Renal cortex interstitium (tissue), 11 donors: ENCODE results near the gene NT5DC2. TPM values are rescaled to one million over a fixed set of nuclear protein-coding genes. Genes with fewer than 3 reads are reported as not detected.
"Not testable (repeated sequence)": the region's sequence is repeated elsewhere in the genome, so short reads cannot be mapped to it uniquely, and the experiment has no call there.

Experiments
- DNase-seq, 11 donors: peaks; one replicate each; pipeline ENCODE4 v3.0.0-alpha.2; 2013; ENCODE audit warnings: low read depth in 9 of 11, low spot score in 4 of 11; ENCODE audit errors: extremely low read depth in 1 of 11
- polyA plus RNA-seq, 3 donors: library from polyadenylated mRNA; unstranded; fragments of 120-200 nt; gene quantifications; one replicate each; pipeline ENCODE4 v1.2.1, GENCODE V29; 2013; ENCODE audit not compliant: insufficient read length in 3 of 3

NT5DC2 gene
- polyA plus RNA-seq, 3 donors: 142 to 196 (median 165) TPM

DNA sequence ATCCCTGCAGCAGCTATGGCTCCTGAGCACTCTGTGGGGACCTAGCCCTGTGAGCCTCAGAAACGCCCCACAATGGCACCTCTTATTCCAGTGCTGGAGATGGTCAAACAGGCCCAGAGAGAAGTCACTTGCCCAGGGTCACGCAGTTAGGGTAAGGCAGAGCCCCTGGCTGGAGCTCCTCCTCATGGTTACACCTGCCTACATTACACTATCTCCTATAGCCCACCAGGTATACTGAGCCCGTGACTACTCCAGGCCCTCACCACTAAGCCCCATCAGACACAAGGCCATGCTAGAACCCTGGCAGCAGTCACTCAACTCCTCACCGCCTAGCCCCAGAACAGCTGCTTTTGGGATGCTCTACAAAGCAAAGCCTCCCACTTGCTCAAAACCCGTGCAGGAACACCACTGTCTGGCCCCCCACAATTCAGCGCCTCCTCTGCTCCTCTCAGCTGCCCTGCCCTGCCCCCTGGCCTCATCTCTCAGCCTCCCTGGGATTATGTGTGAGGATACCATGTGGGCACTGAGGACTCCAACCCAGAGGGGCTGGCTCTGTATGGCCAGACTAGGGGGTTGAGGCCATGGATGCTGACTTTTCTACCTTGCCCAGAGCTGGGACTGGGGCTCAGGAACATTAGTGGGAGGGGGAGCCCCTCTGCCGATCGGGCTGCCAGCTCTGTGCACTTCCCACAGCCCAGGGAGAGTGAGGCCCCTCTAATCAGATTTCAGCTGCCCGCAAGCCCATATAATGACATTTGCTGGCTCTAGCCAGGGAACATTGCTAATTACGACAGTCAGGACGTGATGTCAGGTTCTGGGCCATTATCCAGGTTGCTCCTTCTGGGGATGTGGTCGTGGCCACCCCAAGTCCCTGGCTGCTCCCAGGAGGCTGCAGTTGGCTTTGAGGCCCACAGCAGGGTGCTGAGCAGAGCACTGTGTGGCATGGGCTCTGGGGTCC is 4.0 kb downstream of the NT5DC2 start:
- no peak for DNase-seq

DNA sequence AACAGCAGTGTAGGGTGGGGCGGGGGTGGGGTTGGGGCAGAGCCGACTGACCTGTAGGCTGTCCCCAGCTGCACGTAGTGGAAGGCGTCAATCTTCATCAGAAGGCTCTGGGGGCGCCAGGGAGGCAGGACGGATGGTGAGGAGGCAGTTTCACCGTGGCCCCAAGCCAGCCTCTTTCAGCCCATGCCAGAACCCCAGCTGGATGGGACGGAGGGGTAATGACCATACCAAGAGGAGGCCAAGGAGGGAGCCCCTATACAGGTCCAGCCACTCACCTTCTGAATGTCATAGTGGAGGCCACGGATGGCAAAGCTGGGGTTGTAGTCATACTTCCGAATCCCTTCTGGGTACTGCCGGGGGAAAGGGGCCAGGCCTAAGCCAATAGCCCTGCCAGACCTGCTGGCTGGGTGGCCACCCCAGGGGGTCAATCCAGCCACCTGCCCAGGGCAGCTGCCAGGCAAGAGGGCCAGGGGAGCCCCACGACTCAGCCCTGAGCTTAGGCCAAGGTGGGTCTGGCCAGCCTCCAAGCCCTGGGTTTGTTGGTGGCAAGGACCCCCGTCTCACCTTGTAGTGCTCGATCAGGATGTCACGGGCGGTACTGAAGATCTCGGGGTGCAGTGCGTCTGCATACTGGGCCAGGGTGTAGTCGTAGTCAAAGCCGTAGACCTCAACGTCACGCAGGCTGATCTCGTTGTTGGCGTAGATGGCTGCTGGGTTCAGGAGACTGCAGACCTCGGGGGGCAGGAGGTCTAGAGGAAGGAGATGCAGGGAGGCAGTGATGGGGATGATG is 4.9 kb downstream of the NT5DC2 start:
- no peak for DNase-seq

DNA sequence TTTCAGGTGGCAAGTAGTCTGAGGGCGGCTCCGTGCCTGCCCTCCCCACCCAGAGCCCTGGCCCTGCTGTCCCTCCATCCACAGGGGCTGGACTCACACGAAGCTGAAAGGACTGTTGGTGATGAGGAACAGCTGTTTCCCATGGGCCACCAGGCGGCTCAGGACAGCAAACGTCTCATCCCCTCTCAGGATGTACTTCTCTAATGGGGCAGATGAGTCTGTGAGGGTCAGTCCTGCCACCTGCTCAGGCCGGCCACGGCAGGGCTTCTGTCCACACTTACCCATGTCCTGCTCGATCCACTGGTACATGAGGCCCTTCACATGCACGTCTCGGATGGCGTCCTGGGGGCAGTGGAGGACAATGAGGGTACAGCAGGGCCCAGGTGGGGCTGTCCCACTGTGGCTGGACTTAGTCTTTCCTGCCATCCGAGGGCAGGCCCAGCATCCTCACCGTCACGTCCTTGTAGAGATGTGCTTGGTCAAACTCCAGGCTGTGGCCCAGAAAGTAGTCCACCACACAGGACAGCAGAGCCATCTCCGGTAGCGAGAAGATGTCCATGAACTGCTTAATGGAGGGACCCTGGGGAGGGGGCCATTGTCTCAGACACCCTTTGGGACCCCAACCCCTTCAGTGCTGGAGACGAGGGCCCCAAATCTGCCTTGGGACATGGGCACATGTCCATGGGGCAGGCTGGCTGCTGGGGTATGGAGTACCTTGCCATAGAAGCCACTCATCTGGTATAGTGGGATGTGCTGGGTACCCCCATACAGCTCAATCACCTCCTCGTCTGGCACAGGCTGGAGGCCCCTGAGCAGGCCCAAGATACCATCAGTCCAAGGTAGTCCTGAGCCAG is 5.7 kb downstream of the NT5DC2 start:
- no peak for DNase-seq

DNA sequence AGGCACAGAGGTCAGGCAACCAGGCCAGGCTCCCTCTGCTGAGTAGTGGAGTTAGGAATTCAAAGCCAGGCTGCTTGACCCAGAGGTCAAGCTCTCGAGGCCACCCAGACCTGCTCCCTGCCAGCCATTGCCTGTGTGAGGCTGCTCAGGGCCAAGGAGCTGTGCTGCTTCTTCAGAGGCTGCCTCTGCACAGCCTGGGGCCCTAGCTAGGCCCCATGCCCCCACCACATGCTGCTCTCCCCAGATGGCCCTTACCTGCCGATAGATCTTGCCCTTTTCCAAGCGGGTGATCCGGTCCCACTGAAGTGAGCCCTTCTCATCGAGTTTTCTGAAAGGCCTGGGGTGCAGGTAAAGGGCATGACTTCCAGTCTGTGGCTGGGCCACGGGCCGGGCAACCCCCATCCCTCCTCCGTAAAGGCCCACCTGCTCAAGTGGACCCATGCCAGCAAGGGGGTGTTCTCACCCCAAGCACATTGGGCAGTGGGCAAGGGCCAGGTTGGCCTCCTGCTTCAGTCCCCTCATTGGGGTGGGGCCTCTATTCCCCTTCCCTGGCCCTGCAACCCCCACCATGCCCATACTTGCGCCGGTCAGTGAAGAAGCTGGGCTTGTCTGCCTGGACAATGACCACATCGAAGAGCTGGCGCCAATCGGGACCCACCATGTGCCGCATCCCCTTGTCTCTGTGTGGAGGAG is 6.5 kb downstream of the NT5DC2 start:
- no peak for DNase-seq

GRCh38 chr3:52526671-52527038 is 7.0 kb downstream of the NT5DC2 start:
- not testable (repeated sequence) for DNase-seq

DNA sequence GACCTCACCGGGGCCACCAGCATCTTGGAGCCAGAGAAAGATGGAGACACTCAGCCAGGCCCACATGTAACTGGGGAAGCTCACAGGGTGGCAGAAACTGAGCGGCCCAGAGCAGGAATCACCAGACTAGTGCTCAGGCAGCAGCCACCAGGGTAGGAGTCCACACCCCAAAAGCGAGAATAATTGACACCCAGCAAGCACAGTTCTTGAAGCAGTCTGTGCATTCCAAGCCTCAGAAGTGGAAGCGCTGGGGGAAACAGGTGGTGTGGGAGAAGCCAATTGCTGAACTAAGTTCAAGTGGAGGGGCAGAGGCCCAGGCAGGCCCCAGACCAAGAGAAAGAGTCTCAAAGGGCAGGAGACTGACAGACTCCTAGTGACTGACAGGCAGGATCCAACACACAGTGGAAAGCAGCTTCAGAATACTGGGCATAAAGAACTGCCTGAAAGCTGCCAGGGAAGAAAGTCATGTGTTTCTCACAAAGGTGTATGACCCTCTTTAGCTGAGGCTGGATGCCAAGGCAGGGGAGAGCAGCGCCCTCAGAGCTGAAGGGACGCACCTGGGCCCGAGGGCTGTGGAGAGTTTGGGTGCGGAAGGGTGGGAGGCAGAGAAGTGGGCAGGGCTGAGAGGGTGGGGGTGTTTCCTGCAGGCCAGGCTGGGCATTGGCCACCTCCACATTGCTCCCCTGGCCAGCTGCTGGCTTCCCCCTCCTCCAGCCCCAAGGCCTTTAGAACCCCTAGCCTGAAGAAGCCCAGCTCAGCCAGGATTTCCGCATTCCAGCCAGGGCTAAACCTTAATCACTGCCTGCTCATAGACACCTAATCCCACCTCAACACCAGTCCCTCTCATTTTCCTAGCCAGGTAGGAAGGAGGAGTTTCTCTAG is 7.7 kb downstream of the NT5DC2 start:
- DNase-seq: no peak

DNA sequence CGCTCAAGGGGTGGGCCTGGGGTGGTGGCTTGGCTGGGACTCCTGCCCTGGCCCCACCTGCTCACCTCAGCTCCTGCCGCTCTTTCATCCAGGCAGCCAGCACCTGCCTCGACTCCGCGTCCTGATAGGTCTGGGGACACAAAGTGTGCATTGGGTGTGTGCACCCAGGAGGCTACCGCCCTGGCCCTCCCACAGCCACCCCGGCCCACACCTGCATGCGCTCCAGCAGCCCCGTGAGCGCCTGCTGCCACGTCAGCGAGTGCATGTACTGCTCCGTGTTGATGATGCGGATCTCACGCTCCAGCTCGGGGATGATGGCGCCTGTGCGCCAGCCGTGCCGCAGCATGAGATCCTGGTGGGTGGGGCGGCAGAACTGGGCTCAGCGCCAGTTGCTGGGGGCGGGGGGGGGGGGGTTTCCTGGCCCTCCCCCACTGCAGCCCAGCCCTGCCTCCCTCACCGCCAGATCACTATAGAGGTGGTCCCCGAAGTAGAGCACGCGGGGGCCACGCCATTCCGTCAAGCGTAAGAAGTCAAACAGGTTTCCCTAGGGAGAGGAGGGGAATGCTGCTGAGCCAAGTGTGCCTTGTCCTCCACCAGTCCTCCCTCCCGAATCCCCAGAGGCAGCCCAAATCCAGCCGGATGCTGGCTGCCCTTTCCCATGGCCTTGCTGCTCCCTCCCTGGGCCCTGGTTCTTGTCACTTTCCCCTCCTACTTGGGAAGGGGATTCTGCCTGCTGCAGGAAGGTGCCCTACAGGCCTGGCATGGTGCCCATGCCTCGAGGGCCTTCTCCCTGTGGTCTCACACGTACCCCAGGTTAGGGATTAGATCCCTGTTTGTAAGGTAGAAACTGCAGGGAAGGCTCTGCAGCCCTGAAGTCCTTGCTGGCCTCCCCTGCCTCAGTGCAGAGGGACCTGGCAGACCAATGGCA is 8.6 kb downstream of the NT5DC2 start:
- DNase-seq: peak in 1 of 11 donors; percentile 50

GRCh38 chr3:52524258-52524751 is 9.4 kb downstream of the NT5DC2 start:
- DNase-seq: no peak

DNA sequence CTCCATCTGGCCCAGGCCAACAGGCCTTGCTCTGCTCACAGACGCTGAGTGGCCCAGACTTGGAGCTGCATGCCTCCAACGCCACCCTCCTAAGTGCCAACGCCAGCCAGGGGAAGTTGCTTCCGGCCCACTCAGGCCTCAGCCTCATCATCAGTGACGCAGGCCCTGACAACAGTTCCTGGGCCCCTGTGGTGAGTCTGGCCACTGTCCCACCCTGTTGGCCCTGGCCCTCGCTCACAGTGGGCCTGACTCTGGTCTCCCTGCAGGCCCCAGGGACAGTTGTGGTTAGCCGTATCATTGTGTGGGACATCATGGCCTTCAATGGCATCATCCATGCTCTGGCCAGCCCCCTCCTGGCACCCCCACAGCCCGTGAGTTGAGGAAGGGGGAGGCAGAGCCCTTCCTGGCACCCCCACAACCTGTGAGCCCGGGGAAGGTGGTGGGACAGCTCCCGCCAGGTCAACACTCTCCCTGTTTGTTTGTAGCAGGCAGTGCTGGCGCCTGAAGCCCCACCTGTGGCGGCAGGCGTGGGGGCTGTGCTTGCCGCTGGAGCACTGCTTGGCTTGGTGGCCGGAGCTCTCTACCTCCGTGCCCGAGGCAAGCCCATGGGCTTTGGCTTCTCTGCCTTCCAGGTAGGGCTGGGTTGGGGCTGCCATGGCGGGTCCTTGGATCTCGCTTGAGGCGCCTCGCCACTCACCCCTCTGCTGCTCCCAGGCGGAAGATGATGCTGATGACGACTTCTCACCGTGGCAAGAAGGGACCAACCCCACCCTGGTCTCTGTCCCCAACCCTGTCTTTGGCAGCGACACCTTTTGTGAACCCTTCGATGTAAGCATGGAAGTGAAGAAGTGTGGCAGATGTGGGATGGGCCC is 10.0 kb downstream of the NT5DC2 start:
- no peak for DNase-seq

- no peak for DNase-seq
Measured at GRCh38 chr3:52522651-52523251, 10.9 kb downstream of the NT5DC2 start.

GRCh38 chr3:52521881-52522650 is 11.6 kb downstream of the NT5DC2 start:
- DNase-seq: no peak

GRCh38 chr3:52521488-52521824 is 12.2 kb downstream of the NT5DC2 start:
- no peak for DNase-seq

DNA sequence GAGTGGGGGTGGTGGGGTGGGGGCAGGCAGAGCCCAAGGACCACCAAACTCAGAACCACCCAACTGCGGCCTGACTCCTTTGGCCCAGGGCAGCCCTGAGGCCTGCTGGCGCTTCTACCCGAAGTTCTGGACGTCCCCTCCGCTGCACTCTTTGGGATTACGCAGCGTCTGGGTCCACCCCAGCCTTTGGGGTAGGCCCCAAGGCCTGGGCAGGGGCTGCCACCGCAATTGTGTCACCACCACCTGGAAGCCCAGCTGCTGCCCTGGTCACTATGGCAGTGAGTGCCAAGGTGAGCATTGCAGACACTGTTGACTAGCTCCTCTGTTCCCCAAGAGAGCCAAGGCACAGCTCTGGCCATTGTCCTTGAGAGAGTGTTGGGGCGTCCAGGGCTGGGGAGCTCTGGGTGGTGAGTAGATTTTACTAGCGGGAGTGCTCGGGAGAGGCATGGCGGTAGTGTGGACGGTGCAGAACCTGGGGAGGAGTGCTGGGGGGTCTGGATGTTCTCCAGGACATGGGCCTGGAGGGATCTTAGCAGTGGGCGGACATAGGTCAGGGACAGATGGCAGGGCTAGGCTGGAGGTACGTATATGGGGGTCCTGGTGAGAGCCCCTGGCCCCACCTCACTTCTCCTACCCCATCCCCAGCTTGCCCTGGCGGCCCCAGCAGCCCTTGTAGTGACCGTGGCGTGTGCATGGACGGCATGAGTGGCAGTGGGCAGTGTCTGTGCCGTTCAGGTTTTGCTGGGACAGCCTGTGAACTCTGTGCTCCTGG is 12.8 kb downstream of the NT5DC2 start:
- DNase-seq: no peak

GRCh38 chr3:52520141-52520667 is 13.5 kb downstream of the NT5DC2 start:
- DNase-seq: no peak
